K562 (cell line): ENCODE results near the gene JPH4. TPM values are rescaled to one million over a fixed set of nuclear protein-coding genes. Genes with fewer than 3 reads are reported as not detected.

Experiments
- ATAC-seq: fragments of 200-7000 bp; cut with Tn5 transposase; 3 replicates; pipeline ENCODE4 v1.9.1; 2020; ENCODE audit warnings: moderate library complexity
- BruUV-seq: library from RNA; stranded (reverse); fragments of 400-500 nt; replicated peaks from 2 replicates; lab custom pipeline; 2021; lab: Mats Ljungman, UMichigan
- CTCF ChIA-PET: fragments of 300-600 bp; formaldehyde crosslinking; extraction: SDS; loops from one replicate; lab custom pipeline; 2021; ENCODE audit warnings: low intra/inter-chr PET ratio; lab: Yijun Ruan, JAX
- POLR2A ChIA-PET: fragments of 300-600, 350-650 bp; sonication (Branson Sonifier 250); formaldehyde crosslinking; extraction: SDS; loops from one replicate; lab custom pipeline; 2021; ENCODE audit warnings: antibody characterized with exemption, inconsistent platforms; lab: Yijun Ruan, JAX
- DNase-seq, 4 experiments: peaks; one replicate each; pipeline versions ENCODE4 v3.0.0 to v3.0.0-alpha.2; 2011 to 2018; ENCODE audit warnings: low spot score in 3 of 4, mixed read lengths in 3 of 4; ENCODE audit errors: extremely low read depth in 1 of 4
- FAIRE-seq: peaks from 2 replicates; lab custom pipeline; 2011; peaks lifted over from hg19 to GRCh38; lab: Jason Lieb, UNC
- H2AFZ ChIP-seq: 2 replicates; pipeline ENCODE4 v1.6.0; 2011; ENCODE audit warnings: low read depth, low read length, control low read depth, inconsistent platforms
- H3K27ac ChIP-seq: fragments of 200-600 bp; 3 replicates; pipeline ENCODE4 v1.8.0; 2011; ENCODE audit warnings: low read depth, mild to moderate bottlenecking, control low read depth, inconsistent platforms, low read length, moderate library complexity, mixed read lengths; ENCODE audit errors: extremely low read depth
- H3K27me3 ChIP-seq, 2 experiments: fragments of 300-600 bp in 1 of 2; 2 replicates in 1 of 2; 3 replicates in 1 of 2; pipeline versions ENCODE4 v1.6.0 to v1.8.0; 2011; ENCODE audit warnings: inconsistent platforms in 2 of 2, low read length in 2 of 2, mild to moderate bottlenecking in 1 of 2, mixed read lengths in 1 of 2, moderate library complexity in 1 of 2; ENCODE audit not compliant: control insufficient read depth in 2 of 2, insufficient read depth in 2 of 2
- H3K36me3 ChIP-seq: fragments of 300-600 bp; 3 replicates; pipeline ENCODE4 v1.8.0; 2011; ENCODE audit warnings: mild to moderate bottlenecking, low read length, inconsistent platforms; ENCODE audit not compliant: control insufficient read depth, insufficient read depth
- H3K4me1 ChIP-seq, 2 experiments: fragments of 200-600 bp in 1 of 2; replicated peaks in 1 of 2; 2 replicates in 1 of 2; 3 replicates in 1 of 2; pipeline versions ENCODE4 v1.5.1 to v1.8.0; 2011; ENCODE audit warnings: inconsistent platforms in 2 of 2, low read length in 2 of 2, mild to moderate bottlenecking in 1 of 2, mixed read lengths in 1 of 2, moderate library complexity in 1 of 2; ENCODE audit not compliant: control insufficient read depth in 2 of 2, insufficient read depth in 2 of 2
- H3K4me2 ChIP-seq: 2 replicates; pipeline ENCODE4 v1.6.1; 2011; ENCODE audit warnings: low read length, control low read depth, inconsistent platforms, mixed read lengths; ENCODE audit not compliant: insufficient read depth
- H3K4me3 ChIP-seq: fragments of 200-600 bp; sonication (generic), shearing (Covaris generic); 2 replicates; pipeline ENCODE4 v1.5.1; 2016; ENCODE audit warnings: control low read depth, inconsistent platforms
- H3K79me2 ChIP-seq: fragments of 200-600 bp; 3 replicates; pipeline ENCODE4 v1.8.0; 2011; ENCODE audit warnings: low read length, inconsistent platforms; ENCODE audit not compliant: control insufficient read depth, insufficient read depth
- H3K9ac ChIP-seq, 2 experiments: 2 replicates each; pipeline versions ENCODE4 v1.6.0 to v1.6.1; 2011; ENCODE audit warnings: low read depth in 2 of 2, low read length in 2 of 2, control low read depth in 1 of 2, inconsistent platforms in 1 of 2, mild to moderate bottlenecking in 1 of 2, mixed read lengths in 1 of 2; ENCODE audit not compliant: insufficient read depth in 1 of 2
- H3K9me1 ChIP-seq: one replicate; pipeline ENCODE4 v1.6.0; 2011; ENCODE audit warnings: inconsistent platforms, mild to moderate bottlenecking, low read length, moderate library complexity; ENCODE audit not compliant: control insufficient read depth, insufficient read depth
- H3K9me3 ChIP-seq: replicated peaks from 2 replicates; pipeline ENCODE4 v1.5.1; 2011; ENCODE audit warnings: low read depth, low read length, inconsistent platforms; ENCODE audit not compliant: control insufficient read depth, insufficient read depth
- H4K20me1 ChIP-seq: replicated peaks from 2 replicates; pipeline ENCODE4 v1.6.1; 2011; ENCODE audit warnings: low read length, inconsistent platforms, mixed read lengths; ENCODE audit not compliant: control insufficient read depth, insufficient read depth
- BCLAF1 ChIP-seq, 2 experiments: fragments of 450-650 bp in 1 of 2; IDR thresholded peaks; 2 replicates each; pipeline ENCODE4 v1.6.1; 2011 to 2017; ENCODE audit warnings: low read depth in 2 of 2, antibody characterized with exemption in 1 of 2, borderline replicate concordance in 1 of 2, low read length in 1 of 2, mild to moderate bottlenecking in 1 of 2, mixed read lengths in 1 of 2; ENCODE audit not compliant: control insufficient read depth in 1 of 2
- ZNF212 ChIP-seq: fragments of 450-650 bp; formaldehyde crosslinking; IDR thresholded peaks from 2 replicates; pipeline ENCODE4 v1.4.0; 2020; ENCODE audit warnings: mild to moderate bottlenecking
- WGBS: fragments of 100-300 bp; shearing (Covaris generic); methylation state at CpG from one replicate; pipeline ENCODE4 v1.1.6; 2016; ENCODE audit warnings: low coverage, mixed read lengths; ENCODE audit not compliant: insufficient coverage; ENCODE audit errors: missing lambda C conversion rate; 5-methylcytosine and 5-hydroxymethylcytosine counted together
- in situ Hi-C: fragments of 300-500 bp; cut with MboI; formaldehyde crosslinking; loops from 4 replicates; pipeline ENCODE4 v1.15.0; 2018; ENCODE audit warnings: inconsistent platforms, mixed read lengths
- intact Hi-C: fragments of 100-400 bp; cut with micrococcal nuclease; formaldehyde crosslinking; loops from 2 replicates; pipeline ENCODE4 v1.14.2; 2022
- polyA plus RNA-seq, 8 experiments: library from polyadenylated mRNA; depleted of rRNA in 4 of 8; stranded (reverse) in 5 of 8; unstranded in 3 of 8; fragments of >200 nt; fragmentation: Nextera tagmentation in 2 of 8; fragmentation: Illumina TruSeq in 1 of 8; extraction: Ambion mirVana in 2 of 8; extraction: Trizol in 1 of 8; gene quantifications; 2 replicates each; pipeline versions ENCODE4 v1.2.1 to v1.2.3, GENCODE V29; 2011 to 2014; ENCODE audit warnings: inconsistent platforms in 1 of 8, missing spikeins in 1 of 8
- total RNA-seq, 7 experiments: library from RNA; depleted of rRNA in 6 of 7; stranded (reverse); fragments of >200 nt in 6 of 7; fragmentation: Illumina TruSeq in 2 of 7; extraction: Trizol in 2 of 7; gene quantifications; 2 replicates each; pipeline versions ENCODE4 v1.2.1 to v1.2.3, GENCODE V29; 2011 to 2021; ENCODE audit warnings: low replicate concordance in 1 of 7

JPH4 gene
- total and polyA plus RNA-seq, 9 of the 15 experiments (the other 6 are each of a cell fraction or from before 2014, with no cell fraction given), result 0.04 to 0.13 (median 0.06) TPM; not detected in 5

GRCh38 chr14:23573384-23574015, 5.1 kb downstream of the JPH4 start:
- FAIRE-seq, result no peak
- DNase-seq, result no peak
- no peak overlapping the region for H3K27ac ChIP-seq
- no peaks in the 10 kb centered on the region for H3K79me2 ChIP-seq
- H3K4me3 ChIP-seq, result no peak overlapping the region
- H3K4me2 ChIP-seq, result no peak overlapping the region
- peak overlapping the region in 1 of 2 experiments; percentile 2; a peak in 1 of 4 replicates for H3K9ac ChIP-seq
- H3K9me3 ChIP-seq, result no peaks in the 10 kb centered on the region; the same call in 1 of the 2 replicates
- in situ Hi-C loops (no loop called here), intact Hi-C loops (no loop called here)
- ATAC-seq, result no peak
- ChIA-PET CTCF (no interaction called here), POLR2A (interaction anchor here (0.8 kb wide), 1 partner anchor 11 kb away, joined by 3 read pairs; no protein-coding TSS in a partner anchor)
- WGBS, result 23% methylated on average over 3 of the region's 5 CpGs
- H3K36me3 ChIP-seq, result no peaks in the 10 kb centered on the region
- no peak for TF ChIP-seq ZNF212 (CRISPR knock-in tag)
- TF ChIP-seq BCLAF1 (IDR thresholded peaks at IDR 0.05; ENCODE audit: borderline replicate concordance in 1 of 2, control insufficient read depth in 1 of 2, low read depth in 2 of 2, low read length in 1 of 2), result no peak
- no peak overlapping the region for H2AFZ ChIP-seq
- H3K9me1 ChIP-seq, result no peaks in the 10 kb centered on the region
- H3K4me1 ChIP-seq, result peaks cover 6 to 23% of the 10 kb centered on the region in 2 experiments; a peak in 4 of 5 replicates
- no peaks in the 10 kb centered on the region for H3K27me3 ChIP-seq
- BruUV-seq, result no TSS peak
- H4K20me1 ChIP-seq, result no peaks in the 10 kb centered on the region
